ENCODE results near the gene CACNG1.

- TF ChIP-seq EZH2 (IDR thresholded peaks at IDR 0.05; ENCODE audit: borderline replicate concordance, low read depth, low read length, severe bottlenecking) (no peak), JUN (IDR thresholded peaks at IDR 0.05; ENCODE audit: borderline replicate concordance, insufficient read depth, insufficient read length, low read depth) (no peak), CTCF (IDR thresholded peaks at IDR 0.05; ENCODE audit: extremely low read depth in 1 of 2, insufficient read depth in 1 of 2, low read depth in 1 of 2, low read length in 2 of 2) (no peak), POLR2A (IDR thresholded peaks at IDR 0.05; ENCODE audit: low read depth, low read length) (no peak), POLR2AphosphoS5 (IDR thresholded peaks at IDR 0.05; ENCODE audit: insufficient read depth, low read depth, low read length) (no peak), MAX (IDR thresholded peaks at IDR 0.05; ENCODE audit: insufficient read depth, insufficient read length) (no peak), MYC (IDR thresholded peaks at IDR 0.05; ENCODE audit: low read depth, low read length) (no peak), FOS (IDR thresholded peaks at IDR 0.05; ENCODE audit: borderline replicate concordance, insufficient read depth, low read length) (no peak), GATA2 (IDR thresholded peaks at IDR 0.05; ENCODE audit: insufficient read depth, insufficient read length, low read depth, low read length) (no peak)
These were observed 11.7 kb downstream of the CACNG1 start for GRCh38 chr17:67055811-67056745.

Measured in endothelial cell of umbilical vein (primary cell).